ENCODE measurements around the gene FN1.

FN1 gene

DNA sequence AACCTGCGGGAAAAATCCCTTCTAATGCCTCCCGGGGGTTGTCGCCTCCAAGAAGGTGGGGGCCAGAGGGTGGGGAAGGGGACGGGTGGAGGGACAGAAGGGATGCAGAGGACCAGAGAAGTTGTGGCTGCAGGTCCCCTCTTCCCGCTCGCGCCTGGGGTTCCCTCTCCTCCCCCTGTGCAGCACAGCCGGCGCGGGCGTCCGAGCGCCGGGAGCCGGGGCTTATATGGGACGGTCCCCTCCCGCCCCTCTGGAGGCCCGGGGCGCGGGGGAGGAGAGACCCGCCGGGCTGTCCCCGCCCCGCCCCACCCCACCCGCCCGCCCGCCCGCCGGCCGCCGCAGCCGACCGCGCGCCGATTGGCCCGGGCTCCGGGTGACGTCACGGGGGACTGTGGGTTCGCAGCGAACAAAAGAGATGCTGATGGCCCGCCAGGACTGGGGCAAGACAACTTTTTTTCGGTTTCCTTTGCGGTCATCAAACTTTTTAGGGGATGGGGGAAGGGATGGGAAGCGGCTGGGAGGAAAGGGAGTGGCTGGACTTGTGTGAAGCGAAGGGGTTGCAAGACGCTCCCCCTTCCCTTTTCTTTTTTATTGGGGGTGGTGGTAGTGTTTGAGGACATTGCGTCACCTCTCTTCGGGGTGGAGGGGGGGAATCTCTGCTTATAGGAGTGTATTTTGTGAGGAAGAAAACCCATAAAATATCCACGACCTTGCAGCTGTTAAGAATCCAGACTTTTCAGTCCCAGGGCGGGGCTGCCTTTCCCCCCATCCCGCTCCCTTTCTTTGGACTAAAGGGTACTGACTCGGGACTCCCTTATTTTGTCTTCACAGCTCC, at the start of gene FN1:
Gene FN1, minus strand, starts transcription at position 199 of the 835 bp plus-strand sequence. CDS start 266 bp downstream, outside the sequence.
- peak; percentile 97 for DNase-seq (ENCODE audit: low read depth)

DNA sequence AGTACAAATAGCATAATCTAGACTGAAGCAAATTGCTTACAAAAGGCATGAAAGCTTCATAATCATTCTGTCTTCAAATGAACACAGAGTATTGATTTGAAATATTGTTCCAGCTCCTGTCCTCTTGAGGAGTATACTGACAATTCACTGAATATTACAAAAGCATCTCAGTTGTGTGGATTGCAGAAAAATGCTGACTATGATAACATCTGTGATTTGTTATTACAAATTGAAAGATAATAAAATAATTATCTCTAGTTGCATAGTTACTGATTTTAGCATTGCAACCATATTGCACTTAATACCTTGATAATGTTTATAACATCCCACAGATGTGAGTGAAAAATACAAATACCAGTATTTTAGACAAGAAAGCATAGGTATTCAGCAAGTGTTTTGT, 49.2 kb upstream of the FN1 start:
- no peak for DNase-seq (ENCODE audit: low read depth)

- no peak for DNase-seq (ENCODE audit: low read depth)
Observed at GRCh38 chr2:215484570-215484969, 48.7 kb upstream of the FN1 start.

DNA sequence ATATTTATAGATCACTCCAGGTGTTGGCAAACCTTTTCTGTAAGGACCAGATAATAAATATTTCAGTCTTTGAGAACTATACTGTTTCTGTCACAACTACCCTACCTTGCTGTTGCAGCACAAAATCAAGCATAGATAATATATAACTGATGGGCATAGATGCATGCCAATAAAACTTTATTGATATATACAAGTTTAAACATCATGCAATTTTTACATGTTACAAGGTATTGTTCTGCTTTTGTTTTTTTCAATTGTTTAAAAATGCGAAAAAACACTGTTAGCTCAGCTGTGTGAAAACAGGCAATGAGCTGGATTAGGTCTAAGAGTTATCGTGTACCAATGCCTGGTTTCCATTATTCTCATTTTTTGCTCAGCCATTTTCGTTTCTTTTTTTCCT, 47.6 kb upstream of the FN1 start:
- no peak for DNase-seq (ENCODE audit: low read depth)

DNA sequence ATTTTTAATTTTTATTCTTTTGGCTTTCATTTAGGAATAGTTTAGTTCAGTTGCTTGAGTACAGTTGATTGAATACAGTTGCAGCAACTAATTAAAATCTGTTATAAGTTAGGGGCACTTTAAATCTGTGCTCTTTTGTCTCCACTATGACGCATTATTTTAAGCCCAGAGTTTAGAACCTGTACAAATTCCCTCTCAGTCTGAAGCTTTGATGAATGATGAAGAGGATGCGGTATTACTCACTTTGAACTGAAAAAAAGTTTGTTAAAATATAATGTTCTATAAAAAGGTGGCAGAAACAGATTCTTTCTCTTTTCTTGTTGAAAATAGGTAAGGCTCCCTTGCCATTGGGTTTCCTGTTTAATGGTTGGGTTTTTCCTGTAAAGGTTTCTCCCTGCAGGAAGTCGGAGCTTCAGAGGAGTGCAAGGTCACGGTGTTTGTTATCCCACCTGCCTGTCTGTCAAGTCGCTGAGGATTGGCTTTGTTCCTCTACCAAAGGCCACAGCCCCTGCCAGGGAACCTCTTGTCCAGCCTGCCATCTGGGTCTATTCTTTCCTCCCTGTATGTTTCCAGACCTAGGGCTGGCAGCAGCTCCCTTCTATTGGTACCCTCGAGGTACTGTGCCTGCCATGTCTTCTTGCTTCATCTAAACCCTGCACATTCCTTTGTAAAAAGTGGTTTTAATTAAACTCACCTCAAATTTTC, 43.8 kb upstream of the FN1 start:
- no peak for DNase-seq (ENCODE audit: low read depth)

- no peak for DNase-seq (ENCODE audit: low read depth)
Observed at GRCh38 chr2:215479121-215479520, 43.3 kb upstream of the FN1 start.

GRCh38 chr2:215476424-215476823, 40.6 kb upstream of the FN1 start:
- no peak for DNase-seq (ENCODE audit: low read depth)

DNA sequence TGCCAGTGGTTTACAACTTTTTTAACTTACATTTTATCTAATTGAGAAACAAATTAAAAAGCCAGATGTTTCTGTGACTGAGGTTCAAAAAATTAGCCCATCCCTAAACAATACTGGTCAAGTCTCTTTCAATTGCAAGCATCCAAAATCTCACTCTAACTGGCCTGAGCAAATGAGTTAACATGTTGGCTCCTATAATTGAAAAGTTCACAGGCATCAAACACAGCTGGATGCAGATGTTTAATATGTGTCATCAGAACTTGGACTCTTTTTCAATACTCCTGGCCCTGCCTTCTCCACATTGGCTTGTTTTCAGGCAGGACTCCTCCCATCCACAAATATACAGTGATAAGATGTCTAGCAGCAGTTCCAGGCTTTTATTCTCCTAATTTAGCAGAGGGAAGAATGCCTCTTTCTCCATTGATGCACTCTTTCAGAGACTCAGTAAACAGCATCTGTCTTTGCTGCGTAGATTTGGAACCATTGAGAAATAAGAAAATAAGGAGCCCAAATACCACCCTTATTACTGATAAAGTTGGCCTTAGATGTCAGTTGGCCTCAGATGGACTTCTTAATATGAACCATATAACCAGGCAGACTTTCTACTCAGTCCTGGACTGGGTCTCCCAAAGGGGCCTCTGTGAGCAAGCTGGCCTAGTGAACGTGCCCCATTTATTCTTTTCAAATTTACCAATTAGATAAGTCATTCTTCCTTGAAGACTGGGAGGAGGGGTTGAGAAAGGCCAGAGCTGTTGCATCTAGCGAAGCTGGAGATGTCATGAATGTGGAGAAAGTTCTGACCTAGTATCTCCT, 30.4 kb upstream of the FN1 start:
- peak; percentile 33 for DNase-seq (ENCODE audit: low read depth)

- DNase-seq (ENCODE audit: low read depth) = no peak
Observed at GRCh38 chr2:215465256-215465655, 29.4 kb upstream of the FN1 start.

DNA sequence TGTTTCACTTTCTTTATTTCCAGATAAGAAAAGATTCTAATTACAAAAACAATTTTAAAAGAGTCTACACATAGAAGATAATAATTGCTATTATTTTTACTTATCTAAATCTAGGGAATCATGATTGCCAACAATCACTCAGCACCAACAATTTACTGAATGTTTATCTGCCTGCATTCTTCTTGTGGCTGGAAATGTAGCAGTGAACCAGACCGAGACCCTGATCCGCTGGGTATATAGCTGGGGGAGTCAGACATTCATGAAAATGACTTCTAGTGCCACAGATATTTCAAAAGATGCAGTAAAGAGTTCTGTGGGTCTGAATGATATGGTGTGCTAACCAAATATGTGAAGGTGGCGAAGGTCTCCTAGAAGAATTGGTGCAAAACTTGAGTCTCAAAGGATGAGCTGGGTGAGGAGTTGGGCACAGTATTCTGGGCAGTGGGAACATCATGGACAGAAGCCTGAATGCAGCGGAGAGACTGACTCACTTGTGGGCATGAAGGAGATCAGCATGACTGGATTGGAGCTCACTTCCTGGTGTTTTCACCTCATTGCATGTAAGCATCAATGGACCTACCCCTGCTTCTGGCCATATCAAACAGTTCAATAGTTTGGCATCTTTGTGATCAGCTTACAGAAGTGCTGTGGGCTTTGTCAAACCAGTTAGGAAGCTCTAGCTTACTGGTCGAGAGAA, 26.1 kb upstream of the FN1 start:
- no peak for DNase-seq (ENCODE audit: low read depth)

- DNase-seq (ENCODE audit: low read depth) = peak; percentile 72
Observed at GRCh38 chr2:215460682-215461382, 25.0 kb upstream of the FN1 start.

DNA sequence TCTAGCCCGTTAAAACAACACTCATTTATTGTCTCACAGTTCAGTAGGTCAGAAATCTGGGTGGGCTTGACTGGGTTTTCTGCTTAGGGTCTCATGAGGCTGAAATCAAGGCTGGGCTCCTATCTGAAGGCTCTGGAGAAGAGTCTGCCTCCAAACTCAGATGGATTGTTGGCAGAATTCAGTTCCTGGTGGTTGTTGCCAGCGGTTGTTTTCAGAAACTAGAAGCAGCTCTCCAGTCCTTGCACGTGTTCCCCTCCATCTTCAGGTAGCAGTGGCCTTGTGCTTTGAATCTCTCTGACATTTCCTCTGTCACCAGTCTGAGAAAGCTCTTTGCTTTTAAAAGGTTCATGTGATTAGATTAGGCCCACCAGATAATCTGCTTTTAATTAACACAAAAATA, 20.1 kb upstream of the FN1 start:
- DNase-seq (ENCODE audit: low read depth) = no peak

DNA sequence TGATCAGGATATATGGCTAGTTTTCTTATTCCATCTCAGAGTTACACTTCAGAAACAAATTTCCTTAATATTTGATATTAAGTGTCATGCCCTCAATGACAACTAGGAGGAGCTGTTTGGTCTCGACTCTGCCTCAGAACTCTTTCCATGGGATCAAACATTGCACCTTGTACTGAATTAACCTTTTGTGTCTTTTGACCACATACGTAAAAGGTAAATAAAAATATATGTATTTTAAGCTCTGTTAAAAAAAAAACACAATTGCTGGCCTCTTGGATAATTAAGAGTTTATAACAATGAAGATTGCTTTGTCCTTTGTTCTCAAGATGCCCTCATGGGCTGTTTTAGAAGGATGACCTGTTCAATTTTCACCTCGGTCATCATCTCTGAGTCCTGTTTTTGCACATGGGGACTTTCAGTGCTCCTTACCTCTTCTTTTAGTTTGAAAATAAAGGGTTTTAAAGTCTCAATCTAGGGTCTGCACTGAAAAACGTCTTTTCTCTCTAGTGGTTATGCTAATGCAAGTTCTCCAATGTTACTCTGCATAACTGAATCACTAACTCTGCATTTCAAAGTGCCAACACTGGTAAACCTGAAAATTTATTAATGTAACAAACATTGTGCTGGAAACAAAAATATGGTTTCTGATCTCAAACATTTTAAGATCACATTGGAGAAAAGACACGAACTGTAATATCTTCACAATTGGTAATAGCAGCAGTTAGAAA, 18.8 kb upstream of the FN1 start:
- no peak for DNase-seq (ENCODE audit: low read depth)

GRCh38 chr2:215452725-215453124, 16.9 kb upstream of the FN1 start:
- DNase-seq (ENCODE audit: low read depth) = no peak

DNA sequence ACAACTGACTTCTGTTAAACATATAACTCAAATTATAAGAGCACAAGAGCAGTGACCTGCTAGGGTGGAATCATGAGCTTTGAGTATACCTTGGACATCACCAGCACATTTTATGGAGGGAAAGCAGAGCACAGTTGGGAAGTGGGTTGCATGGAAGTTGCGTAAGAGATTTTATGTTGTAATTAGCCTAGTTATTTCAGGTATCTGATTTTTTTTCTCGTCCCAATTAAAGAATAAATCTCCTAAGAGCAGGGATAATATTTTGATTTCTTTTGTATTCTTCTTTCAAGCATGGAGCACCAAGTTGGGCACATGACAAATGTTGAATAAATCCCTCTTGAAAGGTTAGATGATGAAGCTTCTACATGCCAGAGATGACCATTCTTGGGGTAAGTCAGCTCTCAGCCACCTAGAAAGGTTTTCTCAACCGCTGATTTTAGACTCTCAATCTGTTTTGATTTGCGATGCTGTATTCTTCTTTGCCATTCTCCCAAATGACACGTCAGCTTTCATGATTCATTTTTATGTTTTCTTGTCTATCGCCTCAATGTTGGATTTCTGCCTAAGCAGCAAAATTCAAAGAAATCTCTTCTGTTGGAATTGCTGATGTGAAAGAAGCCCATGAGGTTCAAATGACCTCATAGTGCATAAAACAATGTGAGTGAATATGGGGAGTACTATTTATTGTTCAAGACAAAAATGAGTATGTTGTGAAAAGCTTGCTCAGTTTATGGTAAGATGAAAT, 15.3 kb upstream of the FN1 start:
- no peak for DNase-seq (ENCODE audit: low read depth)

DNA sequence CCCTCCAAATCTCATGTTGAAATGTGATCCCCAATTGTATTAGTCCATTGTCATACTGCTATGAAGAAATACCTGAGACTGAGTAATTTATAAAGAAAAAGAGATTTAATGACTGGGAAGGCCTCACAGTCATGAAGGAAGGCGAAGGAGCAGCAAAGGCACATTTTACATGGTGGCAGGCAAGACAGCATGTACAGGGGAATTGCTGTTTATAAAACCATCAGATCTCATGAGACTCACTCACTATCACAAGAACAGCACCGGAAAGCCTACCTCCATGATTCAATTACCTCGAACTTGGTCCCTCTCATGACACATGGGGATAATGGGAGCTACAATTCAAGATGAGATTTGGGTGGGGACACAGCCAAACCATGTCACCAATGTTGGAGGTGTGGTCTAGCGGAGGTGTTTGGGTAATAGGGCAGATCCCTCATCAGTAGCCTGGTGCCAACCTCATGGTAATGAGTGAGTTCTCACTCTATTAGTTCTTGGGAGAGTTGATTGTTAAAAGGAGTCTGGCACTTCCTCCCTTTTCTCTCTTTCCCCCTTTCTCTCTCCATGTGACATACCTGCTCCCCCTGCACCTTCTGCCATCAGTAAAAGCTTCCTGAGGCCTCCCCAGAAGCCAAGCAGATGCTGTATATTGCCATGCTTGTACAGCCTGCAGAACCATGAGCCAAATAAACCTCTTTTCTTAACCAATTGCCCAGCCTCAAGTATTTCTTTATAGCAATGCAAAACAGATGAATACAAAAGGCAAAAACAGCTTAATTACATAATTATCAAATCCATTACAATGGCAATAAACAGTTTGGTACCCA, 14.5 kb upstream of the FN1 start:
- DNase-seq (ENCODE audit: low read depth) = no peak

DNA sequence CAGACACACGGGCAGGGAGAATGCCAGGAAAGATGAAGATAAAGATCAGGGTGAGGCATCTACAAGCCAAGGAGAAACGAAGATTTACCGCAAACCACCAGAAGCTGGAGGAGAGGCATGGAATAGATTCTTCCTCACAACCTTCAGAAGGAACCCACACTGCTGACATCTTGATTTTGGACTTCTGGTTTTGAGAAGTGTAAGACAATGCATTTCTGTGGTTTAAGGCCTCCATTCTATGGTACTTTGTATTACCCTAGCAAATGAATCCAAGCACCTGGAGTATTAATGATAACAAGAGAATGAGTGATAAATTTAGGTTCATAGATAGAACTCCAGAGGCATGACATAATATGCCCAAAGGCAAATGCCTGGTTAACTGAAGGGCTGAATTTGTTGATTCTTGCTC, 11.8 kb upstream of the FN1 start:
- DNase-seq (ENCODE audit: low read depth) = no peak

GRCh38 chr2:215447056-215447455, 11.2 kb upstream of the FN1 start:
- DNase-seq (ENCODE audit: low read depth) = no peak

DNA sequence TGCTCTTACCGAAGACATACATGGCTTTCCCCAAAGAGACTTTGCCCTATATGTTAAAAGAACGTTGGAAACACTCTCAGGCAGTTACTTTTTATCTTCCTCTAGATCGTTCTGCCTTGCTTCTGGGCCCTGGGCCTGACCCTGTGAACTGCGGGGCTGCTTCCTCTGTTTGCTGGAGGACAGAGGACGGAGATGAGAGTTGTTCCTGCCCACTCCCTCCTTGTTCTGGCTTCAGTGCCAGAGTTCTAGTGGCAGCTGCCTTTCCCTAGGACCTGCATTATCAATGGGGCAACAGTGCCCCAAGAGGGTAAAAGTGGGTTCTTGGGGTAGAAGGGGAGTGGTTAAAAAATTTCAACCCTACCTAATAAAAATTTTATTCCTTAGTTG, 6.5 kb upstream of the FN1 start:
- DNase-seq (ENCODE audit: low read depth) = no peak

All from GM04504 (cell line).